Liver (tissue), 9 donors: ENCODE data around the gene CYP24A1. TPM values are rescaled to one million over a fixed set of nuclear protein-coding genes. Genes with fewer than 3 reads are reported as not detected.

ENCODE experiments used
- DNase-seq: peaks from one replicate; pipeline ENCODE4 v3.0.0-alpha.2; 2017; ENCODE audit warnings: low spot score
- H3K27ac ChIP-seq, 2 donors: one replicate each; pipeline ENCODE4 v1.7.0; 2013; ENCODE audit warnings: inconsistent platforms in 2 of 2, low read length in 2 of 2, control low read depth in 1 of 2, low read depth in 1 of 2, mild to moderate bottlenecking in 1 of 2
- H3K27me3 ChIP-seq, 4 donors: one replicate each; pipeline versions ENCODE4 v1.6.1 to v1.7.0; 2013; ENCODE audit warnings: low read length in 3 of 4, inconsistent platforms in 1 of 4, mild to moderate bottlenecking in 1 of 4, moderate library complexity in 1 of 4; ENCODE audit not compliant: control insufficient read depth in 4 of 4, insufficient read depth in 4 of 4
- H3K36me3 ChIP-seq, 4 donors: one replicate each; pipeline versions ENCODE4 v1.6.1 to v1.7.0; 2013; ENCODE audit warnings: low read length in 3 of 4, mild to moderate bottlenecking in 3 of 4, low read depth in 1 of 4, moderate library complexity in 1 of 4; ENCODE audit not compliant: control insufficient read depth in 4 of 4, insufficient read depth in 3 of 4
- H3K4me1 ChIP-seq, 4 donors: one replicate each; pipeline versions ENCODE4 v1.6.1 to v1.7.0; 2013; ENCODE audit warnings: low read length in 3 of 4, mild to moderate bottlenecking in 3 of 4, moderate library complexity in 1 of 4; ENCODE audit not compliant: control insufficient read depth in 4 of 4, insufficient read depth in 4 of 4
- H3K4me3 ChIP-seq, 3 donors: one replicate each; pipeline versions ENCODE4 v1.6.1 to v1.7.0; 2013; ENCODE audit warnings: low read length in 3 of 3, control low read depth in 1 of 3, low read depth in 1 of 3, mild to moderate bottlenecking in 1 of 3
- H3K9ac ChIP-seq, 2 donors: one replicate each; pipeline ENCODE4 v1.7.0; 2013; ENCODE audit warnings: low read length in 2 of 2, mild to moderate bottlenecking in 2 of 2, moderate library complexity in 2 of 2, control low read depth in 1 of 2, low read depth in 1 of 2
- H3K9me3 ChIP-seq, 4 donors: one replicate each; pipeline versions ENCODE4 v1.6.1 to v1.7.0; 2013; ENCODE audit warnings: low read length in 3 of 4; ENCODE audit not compliant: control insufficient read depth in 4 of 4
- ATF3 ChIP-seq: IDR thresholded peaks from 2 replicates; pipeline ENCODE4 v1.6.1; 2016; ENCODE audit warnings: antibody characterized with exemption
- CTCF ChIP-seq: fragments of 150-350 bp; IDR thresholded peaks from 2 replicates; pipeline ENCODE4 v1.5.1; 2017; ENCODE audit warnings: improper control_type of control experiment, low read depth, low read length; ENCODE audit not compliant: missing input control
- FOXA1 ChIP-seq: IDR thresholded peaks from 2 replicates; pipeline ENCODE4 v1.6.1; 2016; ENCODE audit warnings: antibody characterized with exemption
- HNF4A ChIP-seq, 2 donors: conservative IDR thresholded peaks; 2 replicates each; pipeline ENCODE4 v1.6.1; 2016; ENCODE audit warnings: antibody characterized with exemption in 2 of 2, mild to moderate bottlenecking in 2 of 2
- JUND ChIP-seq, 2 donors: IDR thresholded peaks; 2 replicates each; pipeline ENCODE4 v1.6.1; 2016; ENCODE audit warnings: antibody characterized with exemption in 2 of 2
- MAX ChIP-seq: IDR thresholded peaks from 2 replicates; pipeline ENCODE4 v1.6.1; 2016; ENCODE audit warnings: antibody characterized with exemption
- NR2F2 ChIP-seq: IDR thresholded peaks from 2 replicates; pipeline ENCODE4 v1.6.1; 2016; ENCODE audit warnings: antibody characterized with exemption
- RAD21 ChIP-seq, 2 donors: IDR thresholded peaks; 2 replicates each; pipeline ENCODE4 v1.6.1; 2016; ENCODE audit warnings: antibody characterized with exemption in 2 of 2, mild to moderate bottlenecking in 2 of 2
- SP1 ChIP-seq: IDR thresholded peaks from 2 replicates; pipeline ENCODE4 v1.6.1; 2018; ENCODE audit warnings: antibody characterized with exemption, mild to moderate bottlenecking
- YY1 ChIP-seq: IDR thresholded peaks from 2 replicates; pipeline ENCODE4 v1.6.1; 2016; ENCODE audit warnings: antibody characterized with exemption, mild to moderate bottlenecking
- WGBS: extraction: QIAGEN DNeasy Blood & Tissue Kit; methylation state at CpG from one replicate; pipeline ENCODE4 v1.1.7; 2013; 5-methylcytosine and 5-hydroxymethylcytosine counted together
- polyA plus RNA-seq, 2 donors: library from polyadenylated mRNA; stranded (reverse) in 1 of 2; unstranded in 1 of 2; fragments of 200-250 nt in 1 of 2; fragments of >200 nt in 1 of 2; fragmentation: Nextera tagmentation in 1 of 2; extraction: Ambion mirVana in 1 of 2; gene quantifications; one replicate each; pipeline versions ENCODE4 v1.2.1 to v1.2.3, GENCODE V29; 2013 to 2015
- total RNA-seq, 2 donors: library from RNA; depleted of rRNA; stranded (reverse); fragments of >200 nt; gene quantifications; one replicate each; pipeline ENCODE4 v1.2.3, GENCODE V29; 2014
- TF ChIP-seq, protein P1 (sequence below): IDR thresholded peaks from 2 replicates; pipeline ENCODE4 v1.6.1; 2016; ENCODE audit warnings: antibody characterized with exemption
- donor health status: healthy.
- donor health status: healthy.
- donor health status: healthy.
- donor health status: healthy.
- donor health status: healthy.

CYP24A1 gene
- total and polyA plus RNA-seq, 4 donors, result not detected

DNA sequence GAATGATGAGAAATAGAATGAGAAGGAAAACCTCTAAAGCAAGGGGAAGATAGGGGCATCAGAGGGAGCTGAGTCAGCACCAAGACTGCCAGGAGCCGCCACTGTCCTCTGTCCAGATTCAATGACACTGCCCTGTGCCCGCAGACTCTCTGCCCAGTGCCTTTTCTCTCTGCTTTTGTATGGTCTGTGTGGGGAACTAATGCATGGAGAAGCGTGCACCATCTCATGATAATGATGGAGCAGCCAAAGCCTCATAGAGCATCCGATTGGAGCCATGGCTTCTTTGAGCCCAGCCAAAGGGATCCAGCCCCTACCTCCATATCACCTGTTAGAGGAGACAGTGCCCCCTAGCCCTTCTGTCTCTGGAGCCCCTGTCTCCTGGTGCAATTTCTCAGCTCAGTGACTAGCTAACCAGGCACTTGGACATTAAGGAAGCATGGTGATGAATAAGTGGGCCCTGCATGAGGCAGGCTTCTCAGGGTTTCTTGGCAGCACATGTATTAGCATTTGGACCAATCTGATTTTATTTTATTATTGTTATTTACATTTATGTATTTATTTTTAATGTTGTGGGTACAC lies 27.6 kb upstream of the CYP24A1 start (continued):
- TF ChIP-seq, protein P1, sequence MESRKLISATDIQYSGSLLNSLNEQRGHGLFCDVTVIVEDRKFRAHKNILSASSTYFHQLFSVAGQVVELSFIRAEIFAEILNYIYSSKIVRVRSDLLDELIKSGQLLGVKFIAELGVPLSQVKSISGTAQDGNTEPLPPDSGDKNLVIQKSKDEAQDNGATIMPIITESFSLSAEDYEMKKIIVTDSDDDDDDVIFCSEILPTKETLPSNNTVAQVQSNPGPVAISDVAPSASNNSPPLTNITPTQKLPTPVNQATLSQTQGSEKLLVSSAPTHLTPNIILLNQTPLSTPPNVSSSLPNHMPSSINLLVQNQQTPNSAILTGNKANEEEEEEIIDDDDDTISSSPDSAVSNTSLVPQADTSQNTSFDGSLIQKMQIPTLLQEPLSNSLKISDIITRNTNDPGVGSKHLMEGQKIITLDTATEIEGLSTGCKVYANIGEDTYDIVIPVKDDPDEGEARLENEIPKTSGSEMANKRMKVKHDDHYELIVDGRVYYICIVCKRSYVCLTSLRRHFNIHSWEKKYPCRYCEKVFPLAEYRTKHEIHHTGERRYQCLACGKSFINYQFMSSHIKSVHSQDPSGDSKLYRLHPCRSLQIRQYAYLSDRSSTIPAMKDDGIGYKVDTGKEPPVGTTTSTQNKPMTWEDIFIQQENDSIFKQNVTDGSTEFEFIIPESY, result no peak
- no peak for TF ChIP-seq ATF3
- TF ChIP-seq MAX, result no peak
- no peak for TF ChIP-seq SP1
- TF ChIP-seq HNF4A (conservative IDR thresholded peaks at IDR 0.05), result no peak
- no peak for TF ChIP-seq NR2F2
- TF ChIP-seq JUND (IDR thresholded peaks at IDR 0.05), result no peak
- no peak for TF ChIP-seq RAD21 (IDR thresholded peaks at IDR 0.05)

- H3K4me3 ChIP-seq, result no peak overlapping the region
- 79% methylated on average over 7 of the region's 7 CpGs for WGBS
- no peaks in the 10 kb centered on the region for H3K4me1 ChIP-seq
- no peaks in the 10 kb centered on the region for H3K9me3 ChIP-seq
- H3K27ac ChIP-seq, result no peak overlapping the region
- H3K36me3 ChIP-seq, result no peaks in the 10 kb centered on the region
- DNase-seq, result no peak
- no peaks in the 10 kb centered on the region for H3K27me3 ChIP-seq
- TF ChIP-seq YY1, result no peak
- no peak overlapping the region for H3K9ac ChIP-seq
Observed at GRCh38 chr20:54200487-54201267, 26.9 kb upstream of the CYP24A1 start.

DNA sequence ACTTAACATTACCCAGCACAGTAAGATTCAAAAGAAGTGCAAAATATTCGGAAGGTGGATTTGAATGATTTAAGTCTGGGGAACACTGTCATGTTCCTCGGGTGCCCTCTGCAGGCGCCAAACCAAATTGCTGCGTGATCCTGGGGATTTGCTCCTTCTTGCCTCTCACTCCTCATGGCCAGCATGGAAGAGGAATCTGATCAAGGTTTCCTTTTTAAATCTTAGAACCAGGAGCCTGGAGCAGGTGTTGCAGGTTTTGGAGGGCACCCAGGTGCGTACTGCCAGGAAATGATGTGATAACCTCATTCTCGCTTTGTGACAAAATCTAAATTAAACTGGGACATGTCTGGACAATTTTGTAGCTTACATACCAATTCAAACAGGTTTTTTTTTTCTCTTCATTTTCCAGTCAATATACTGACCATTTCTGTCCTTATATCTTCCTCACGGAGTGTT lies 26.0 kb upstream of the CYP24A1 start:
- WGBS, result 11% methylated on average over 7 of the region's 7 CpGs
- Histone ChIP-seq H3K9me3 (no peaks in the 10 kb centered on the region), H3K4me3 (no peak overlapping the region), H3K36me3 (no peaks in the 10 kb centered on the region), H3K27ac (no peak overlapping the region), H3K27me3 (no peaks in the 10 kb centered on the region), H3K4me1 (no peaks in the 10 kb centered on the region), H3K9ac (no peak overlapping the region)
- TF ChIP-seq FOXA1 (no peak), RAD21 (IDR thresholded peaks at IDR 0.05) (peak; percentile 96 to 97), CTCF (peak; percentile 96)
- peak; percentile 79 for DNase-seq
